Neural cell (in vitro differentiated cells): ENCODE results near the gene PCDH9. TPM values are rescaled to one million over a fixed set of nuclear protein-coding genes. Genes with fewer than 3 reads are reported as not detected.

Experiments used
- H2AFZ ChIP-seq: fragments of 200-600, 300-800 bp; sonication (generic), shearing (Covaris generic); 2 replicates; pipeline ENCODE4 v1.6.0; 2014; ENCODE audit warnings: low read depth, mild to moderate bottlenecking, antibody characterized with exemption, low read length, moderate library complexity
- H3F3A ChIP-seq: fragments of 200-600 bp; shearing (Covaris generic); 2 replicates; pipeline ENCODE4 v1.6.1; 2016; ENCODE audit warnings: mild to moderate bottlenecking, moderate library complexity, mixed read lengths, antibody characterized with exemption, low read length; ENCODE audit not compliant: insufficient read depth, poor library complexity, severe bottlenecking
- H3K27ac ChIP-seq: fragments of 200-600, 300-800 bp; sonication (generic), shearing (Covaris generic); 2 replicates; pipeline ENCODE4 v1.5.1; 2014; ENCODE audit warnings: mild to moderate bottlenecking, low read length, moderate library complexity
- H3K27me3 ChIP-seq: fragments of 300-800, 200-600 bp; sonication (generic), shearing (Covaris generic); 2 replicates; pipeline ENCODE4 v1.6.0; 2014; ENCODE audit warnings: mild to moderate bottlenecking, low read depth, low read length, moderate library complexity; ENCODE audit not compliant: insufficient read depth
- H3K36me3 ChIP-seq: fragments of 300-800, 200-600 bp; sonication (generic), shearing (Covaris generic); 2 replicates; pipeline ENCODE4 v1.5.1; 2014; ENCODE audit warnings: mild to moderate bottlenecking, antibody characterized with exemption, low read length, moderate library complexity; ENCODE audit not compliant: insufficient read depth
- H3K4me2 ChIP-seq: fragments of 300-800, 200-600 bp; sonication (generic), shearing (Covaris generic); 2 replicates; pipeline ENCODE4 v1.6.0; 2014; ENCODE audit warnings: mild to moderate bottlenecking, low read length
- H3K4me3 ChIP-seq: fragments of 300-800, 200-600 bp; sonication (generic), shearing (Covaris generic); 2 replicates; pipeline ENCODE4 v1.5.1; 2014; ENCODE audit warnings: mild to moderate bottlenecking, low read length, moderate library complexity
- H3K79me2 ChIP-seq: fragments of 200-600 bp; shearing (Covaris generic); replicated peaks from 2 replicates; pipeline ENCODE4 v1.6.0; 2014; ENCODE audit warnings: mild to moderate bottlenecking, low read length, moderate library complexity; ENCODE audit not compliant: insufficient read depth
- H3K9ac ChIP-seq: fragments of 300-800, 200-600 bp; sonication (generic), shearing (Covaris generic); 2 replicates; pipeline ENCODE4 v1.6.1; 2016; ENCODE audit warnings: mild to moderate bottlenecking, low read length, mixed read lengths
- H3K9me2 ChIP-seq: fragments of 200-600 bp; shearing (Covaris generic); 2 replicates; pipeline ENCODE4 v1.6.1; 2016; ENCODE audit warnings: mild to moderate bottlenecking, low read length, mixed read lengths; ENCODE audit not compliant: insufficient read depth
- H3K9me3 ChIP-seq: fragments of 200-600, 300-800 bp; sonication (generic), shearing (Covaris generic); 2 replicates; pipeline ENCODE4 v1.6.1; 2016; ENCODE audit warnings: mild to moderate bottlenecking, mixed run types, low read length, moderate library complexity, mixed read lengths
- H4K20me1 ChIP-seq: fragments of 200-600 bp; shearing (Covaris generic); 2 replicates; pipeline ENCODE4 v1.6.1; 2016; ENCODE audit warnings: mild to moderate bottlenecking, mixed run types; ENCODE audit not compliant: insufficient read depth
- CTCF ChIP-seq: fragments of 450-650 bp; IDR thresholded peaks from 2 replicates; pipeline ENCODE4 v1.5.1; 2014; ENCODE audit warnings: antibody characterized with exemption, mild to moderate bottlenecking, moderate library complexity; ENCODE audit not compliant: poor library complexity, severe bottlenecking
- EP300 ChIP-seq: fragments of 450-650 bp; conservative IDR thresholded peaks from 2 replicates; pipeline ENCODE4 v1.6.1; 2014; ENCODE audit warnings: antibody characterized with exemption, mild to moderate bottlenecking, moderate library complexity; ENCODE audit not compliant: poor library complexity, severe bottlenecking
- EZH2 ChIP-seq: fragments of 200-600, 300-800 bp; shearing (Covaris generic), sonication (generic); IDR thresholded peaks from 2 replicates; pipeline ENCODE4 v1.6.1; 2014; ENCODE audit warnings: antibody characterized with exemption, low read length, borderline replicate concordance, mild to moderate bottlenecking; ENCODE audit not compliant: insufficient read depth, poor library complexity, severe bottlenecking
- MXI1 ChIP-seq: fragments of 450-650 bp; conservative IDR thresholded peaks from 2 replicates; pipeline ENCODE4 v1.6.1; 2014; ENCODE audit warnings: antibody characterized with exemption, mild to moderate bottlenecking; ENCODE audit not compliant: poor library complexity, severe bottlenecking
- POLR2AphosphoS5 ChIP-seq: IDR thresholded peaks from 2 replicates; pipeline ENCODE4 v1.6.1; 2012
- RAD21 ChIP-seq: fragments of 450-650 bp; conservative IDR thresholded peaks from 2 replicates; pipeline ENCODE4 v1.6.1; 2014; ENCODE audit warnings: antibody characterized with exemption, mild to moderate bottlenecking, moderate library complexity
- REST ChIP-seq: IDR thresholded peaks from 2 replicates; pipeline ENCODE4 v1.6.1; 2012; ENCODE audit warnings: borderline replicate concordance
- SMC3 ChIP-seq: fragments of 450-650 bp; conservative IDR thresholded peaks from 2 replicates; pipeline ENCODE4 v1.6.1; 2014; ENCODE audit warnings: antibody characterized with exemption, mild to moderate bottlenecking, moderate library complexity; ENCODE audit not compliant: poor library complexity
- TAF1 ChIP-seq: IDR thresholded peaks from 2 replicates; pipeline ENCODE4 v1.6.1; 2012; ENCODE audit warnings: low read depth
- polyA plus RNA-seq: library from polyadenylated mRNA; depleted of rRNA; stranded (reverse); fragments of >200 nt; gene quantifications from 2 replicates; pipeline ENCODE4 v1.2.3, GENCODE V29; 2014

PCDH9 gene
- polyA plus RNA-seq, 1 donor from 2014 or later, result 4.6 TPM

DNA sequence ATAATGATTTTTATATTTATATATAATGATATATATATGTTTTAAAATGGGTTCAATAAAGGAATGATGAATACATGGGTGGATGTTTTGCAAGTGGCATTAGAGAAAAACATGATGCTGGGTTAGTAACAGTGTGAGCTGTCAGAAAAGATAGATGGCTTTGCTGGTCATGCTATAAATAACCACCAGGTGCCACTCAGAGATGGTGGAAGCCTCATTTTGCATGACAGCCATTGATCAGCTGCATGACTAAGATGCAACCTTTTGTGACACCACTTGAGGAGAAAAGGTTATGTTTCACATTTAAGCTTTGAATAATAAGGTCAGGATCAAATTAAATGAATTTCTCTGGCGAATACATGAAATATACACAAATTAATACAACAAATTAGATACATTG lies 737.7 kb downstream of the PCDH9 start:
- Histone ChIP-seq H4K20me1 (no peaks in the 10 kb centered on the region), H3K9ac (no peak overlapping the region), H3K79me2 (no peaks in the 10 kb centered on the region), H3K9me2 (no peaks in the 10 kb centered on the region), H3K4me2 (peak overlapping the region; percentile 53), H3F3A (peaks cover 2% of the 10 kb centered on the region), H2AFZ (no peak overlapping the region), H3K36me3 (no peaks in the 10 kb centered on the region), H3K27ac (peak overlapping the region; percentile 78), H3K4me3 (peak overlapping the region; percentile 7), H3K9me3 (no peaks in the 10 kb centered on the region), H3K27me3 (no peaks in the 10 kb centered on the region)
- TF ChIP-seq TAF1 (no peak), POLR2AphosphoS5 (peak; percentile 68), EP300 (peak; percentile 92), MXI1 (no peak), REST (no peak), EZH2 (no peak), CTCF (peak; percentile 65), SMC3 (peak; percentile 69), RAD21 (peak; percentile 73)

- Histone ChIP-seq H3K9ac (no peak overlapping the region), H3K27me3 (no peaks in the 10 kb centered on the region), H3K4me3 (no peak overlapping the region), H4K20me1 (no peaks in the 10 kb centered on the region), H3K27ac (no peak overlapping the region), H3K9me3 (no peaks in the 10 kb centered on the region), H3K36me3 (no peaks in the 10 kb centered on the region), H3F3A (peaks cover 2% of the 10 kb centered on the region), H2AFZ (no peak overlapping the region), H3K4me2 (no peak overlapping the region), H3K9me2 (no peaks in the 10 kb centered on the region), H3K79me2 (no peaks in the 10 kb centered on the region)
- no peak for TF ChIP-seq SMC3
- no peak for TF ChIP-seq REST
- TF ChIP-seq EP300, result no peak
- TF ChIP-seq MXI1, result no peak
- TF ChIP-seq EZH2, result no peak
- TF ChIP-seq CTCF, result no peak
- no peak for TF ChIP-seq RAD21
- no peak for TF ChIP-seq TAF1
- TF ChIP-seq POLR2AphosphoS5, result no peak
Measured at GRCh38 chr13:66491251-66491650, 738.9 kb downstream of the PCDH9 start.
